Epithelial cell of proximal tubule (primary cell): Measurements from ENCODE around the gene PITRM1. TPM values are rescaled to one million over a fixed set of nuclear protein-coding genes. Genes with fewer than 3 reads are reported as not detected.

Source experiments
- DNase-seq: peaks from one replicate; pipeline ENCODE4 v3.0.0-alpha.2; 2011; ENCODE audit warnings: low read depth
- H3K4me3 ChIP-seq: 2 replicates; pipeline ENCODE4 v1.5.1; 2011; ENCODE audit warnings: low read depth, mild to moderate bottlenecking, low read length
- CTCF ChIP-seq: conservative IDR thresholded peaks from 2 replicates; pipeline ENCODE4 v1.5.1; 2012; ENCODE audit warnings: low read depth, mild to moderate bottlenecking, low read length
- total RNA-seq: library from RNA; depleted of rRNA; stranded (reverse); fragments of >200 nt; gene quantifications from 2 replicates; pipeline ENCODE4 v1.2.3, GENCODE V29; 2015

PITRM1 gene
- total RNA-seq, 1 donor from 2014 or later, result 69.9 TPM

GRCh38 chr10:3111621-3112163, 60.9 kb downstream of the PITRM1 start:
- TF ChIP-seq CTCF, result no peak
- DNase-seq, result no peak
- H3K4me3 ChIP-seq, result no peak overlapping the region

- TF ChIP-seq CTCF, result no peak
- no peak overlapping the region for H3K4me3 ChIP-seq
- DNase-seq, result no peak
These were observed 61.6 kb downstream of the PITRM1 start for GRCh38 chr10:3110782-3111620.

GRCh38 chr10:3109633-3110032, 62.9 kb downstream of the PITRM1 start:
- no peak for TF ChIP-seq CTCF
- no peak for DNase-seq
- no peak overlapping the region for H3K4me3 ChIP-seq

GRCh38 chr10:3109196-3109595, 63.4 kb downstream of the PITRM1 start:
- DNase-seq, result no peak
- H3K4me3 ChIP-seq, result no peak overlapping the region
- no peak for TF ChIP-seq CTCF

GRCh38 chr10:3108575-3109105, 63.9 kb downstream of the PITRM1 start:
- TF ChIP-seq CTCF, result no peak
- H3K4me3 ChIP-seq, result no peak overlapping the region
- DNase-seq, result no peak

GRCh38 chr10:3108033-3108432, 64.5 kb downstream of the PITRM1 start:
- no peak for DNase-seq
- H3K4me3 ChIP-seq, result peak overlapping the region; percentile 9
- TF ChIP-seq CTCF, result no peak
